ENCODE data around the gene WDR44.
A peak's percentile ranks its signal among the peaks of the same experiment; 100 is the strongest.
"Not testable (repeated sequence)": the region's sequence is repeated elsewhere in the genome, so short reads cannot be mapped to it uniquely, and the experiment has no call there.

The WDR44 gene, protein sequence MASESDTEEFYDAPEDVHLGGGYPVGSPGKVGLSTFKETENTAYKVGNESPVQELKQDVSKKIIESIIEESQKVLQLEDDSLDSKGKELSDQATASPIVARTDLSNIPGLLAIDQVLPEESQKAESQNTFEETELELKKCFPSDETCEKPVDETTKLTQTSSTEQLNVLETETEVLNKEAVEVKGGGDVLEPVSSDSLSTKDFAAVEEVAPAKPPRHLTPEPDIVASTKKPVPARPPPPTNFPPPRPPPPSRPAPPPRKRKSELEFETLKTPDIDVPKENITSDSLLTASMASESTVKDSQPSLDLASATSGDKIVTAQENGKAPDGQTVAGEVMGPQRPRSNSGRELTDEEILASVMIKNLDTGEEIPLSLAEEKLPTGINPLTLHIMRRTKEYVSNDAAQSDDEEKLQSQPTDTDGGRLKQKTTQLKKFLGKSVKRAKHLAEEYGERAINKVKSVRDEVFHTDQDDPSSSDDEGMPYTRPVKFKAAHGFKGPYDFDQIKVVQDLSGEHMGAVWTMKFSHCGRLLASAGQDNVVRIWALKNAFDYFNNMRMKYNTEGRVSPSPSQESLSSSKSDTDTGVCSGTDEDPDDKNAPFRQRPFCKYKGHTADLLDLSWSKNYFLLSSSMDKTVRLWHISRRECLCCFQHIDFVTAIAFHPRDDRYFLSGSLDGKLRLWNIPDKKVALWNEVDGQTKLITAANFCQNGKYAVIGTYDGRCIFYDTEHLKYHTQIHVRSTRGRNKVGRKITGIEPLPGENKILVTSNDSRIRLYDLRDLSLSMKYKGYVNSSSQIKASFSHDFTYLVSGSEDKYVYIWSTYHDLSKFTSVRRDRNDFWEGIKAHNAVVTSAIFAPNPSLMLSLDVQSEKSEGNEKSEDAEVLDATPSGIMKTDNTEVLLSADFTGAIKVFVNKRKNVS

DNA sequence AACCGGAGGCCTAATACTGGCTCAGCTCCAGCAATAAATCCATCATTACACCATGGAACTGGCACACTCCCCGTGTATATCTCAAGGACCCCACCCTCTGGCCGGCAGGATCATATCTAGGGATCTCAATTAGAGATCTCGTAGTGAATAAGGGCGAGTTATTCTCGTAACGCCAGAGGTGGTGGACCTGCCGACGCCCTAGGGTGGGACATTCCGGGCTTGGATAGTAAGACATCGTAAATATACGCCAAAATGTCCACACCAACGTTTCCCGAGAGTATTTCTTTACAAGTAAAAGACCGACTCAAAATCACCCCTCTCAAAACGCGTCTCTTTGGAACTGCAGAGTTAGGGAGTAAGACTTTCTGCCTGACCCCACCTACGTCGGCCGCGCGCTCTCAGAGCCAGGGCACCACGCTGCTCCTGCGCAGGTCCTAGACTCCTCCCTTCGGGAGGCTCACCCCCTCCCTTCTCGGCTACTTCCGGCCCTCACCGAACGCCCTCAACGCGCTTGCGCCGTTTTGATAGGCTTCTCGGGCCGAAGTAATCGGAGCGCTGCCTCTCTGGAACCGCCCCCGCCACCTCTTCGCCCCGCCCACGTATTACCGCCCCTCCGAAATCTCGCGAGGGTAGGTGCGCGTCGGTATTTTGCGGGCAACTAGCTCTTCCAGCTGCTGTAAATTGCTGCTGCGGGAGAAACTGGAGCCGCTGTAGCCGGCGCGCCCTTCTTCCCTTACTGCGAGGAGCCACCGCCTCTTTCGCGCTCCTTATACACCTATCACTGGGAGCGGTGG lies at the start of gene WDR44:
WDR44 (plus strand) TSS at position 643 of the 794 bp plus-strand sequence. CDS start 398 bp downstream, outside the sequence.
- peak; percentile 88 to 90 for DNase-seq (ENCODE audit: low read depth in 2 of 2)

DNA sequence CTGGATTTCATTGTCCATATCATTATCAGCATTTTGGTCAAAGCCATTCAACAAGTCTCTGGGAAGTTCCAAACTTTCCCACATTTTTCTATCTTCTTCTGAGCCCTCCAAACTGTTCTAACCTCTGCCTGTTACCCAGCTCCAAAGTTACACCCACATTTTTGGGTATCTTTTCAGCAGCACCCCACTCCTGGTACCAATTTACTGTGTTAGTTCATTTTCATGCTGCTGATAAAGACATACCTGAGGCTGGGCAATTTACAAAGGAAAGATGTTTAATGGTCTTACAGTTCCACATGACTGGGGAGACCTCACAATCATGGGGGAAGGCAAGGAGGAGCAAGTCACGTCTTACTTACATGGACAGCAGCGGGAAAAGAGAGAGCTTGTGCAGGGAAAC lies 40.1 kb upstream of the WDR44 start:
- not testable (repeated sequence) for DNase-seq (ENCODE audit: low read depth in 2 of 2)

DNA sequence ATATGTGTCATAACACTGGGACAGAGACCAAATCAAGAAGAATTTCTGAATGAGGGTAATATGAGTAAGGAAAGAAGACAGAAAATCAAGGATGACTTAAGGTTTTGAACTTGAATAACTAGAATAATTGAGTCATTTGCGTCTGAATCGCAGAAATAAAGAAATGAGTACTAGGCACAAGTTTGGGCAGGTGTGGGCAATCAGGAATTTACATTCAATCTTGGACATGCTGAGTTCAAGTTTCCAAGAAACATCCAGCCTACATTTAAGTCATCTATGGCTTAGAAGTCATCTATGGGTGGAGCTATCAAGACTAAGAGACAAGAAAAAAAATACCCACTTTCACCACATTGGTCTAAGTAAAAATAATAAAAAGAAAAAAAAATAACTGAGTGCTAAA lies 30.4 kb upstream of the WDR44 start:
- DNase-seq (ENCODE audit: low read depth in 2 of 2): no peak

DNA sequence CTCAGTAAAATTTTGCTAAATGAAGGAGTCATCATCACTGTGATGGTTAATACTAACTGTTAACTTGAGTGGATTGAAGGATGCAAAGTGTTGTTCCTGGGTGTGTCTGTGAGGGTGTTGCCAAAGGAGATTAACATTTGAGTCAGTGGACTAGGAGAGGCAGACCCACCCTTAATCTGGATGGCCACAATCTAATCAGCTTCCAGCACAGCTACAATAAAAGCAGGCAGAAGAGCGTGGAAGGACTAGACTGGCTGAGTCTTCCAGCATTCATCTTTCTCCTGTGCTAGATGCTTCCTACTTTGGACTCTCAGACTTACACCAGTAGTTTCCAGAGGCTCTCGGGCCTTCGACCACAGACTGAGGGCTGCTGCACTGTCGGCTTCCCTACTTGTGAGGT lies 21.3 kb upstream of the WDR44 start:
- DNase-seq (ENCODE audit: low read depth in 2 of 2): no peak

DNA sequence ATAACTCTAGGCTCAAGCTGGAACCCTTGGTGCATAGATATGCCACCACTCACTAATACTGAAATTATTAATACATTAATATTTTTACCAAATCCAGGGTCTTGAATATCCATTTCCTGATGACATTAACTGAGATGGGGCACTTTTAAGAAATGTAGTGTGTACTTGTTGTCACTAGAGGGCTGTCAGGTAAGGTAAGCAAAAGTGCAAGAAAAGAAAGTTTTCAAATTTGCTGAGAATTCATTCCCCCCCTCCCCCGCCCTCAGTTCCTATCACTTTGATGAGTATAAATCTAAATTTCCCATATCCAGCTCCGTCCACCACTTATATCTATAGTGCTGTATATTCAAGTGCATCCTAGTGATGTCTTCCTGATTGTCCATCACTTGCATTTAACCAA lies 20.5 kb upstream of the WDR44 start:
- DNase-seq (ENCODE audit: low read depth in 2 of 2): no peak

DNA sequence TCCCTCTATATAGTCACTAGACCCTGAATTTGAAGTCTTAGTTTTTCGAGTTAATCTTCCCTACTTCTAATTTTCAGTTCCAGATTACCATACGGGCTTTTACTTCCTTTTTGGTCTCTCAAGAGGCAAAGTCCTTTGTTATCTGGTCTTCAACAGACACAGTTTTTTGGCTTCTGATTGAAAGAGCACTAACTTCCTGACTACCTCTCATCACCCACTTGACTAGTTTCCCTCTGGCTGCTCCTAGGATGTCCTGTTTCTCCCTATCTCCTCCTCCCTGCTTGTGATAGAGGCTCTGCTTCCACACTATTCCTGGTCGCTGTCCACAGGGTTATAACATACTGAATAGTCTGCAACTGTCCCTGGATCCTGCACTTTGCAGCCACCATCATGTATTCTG lies 16.7 kb upstream of the WDR44 start:
- DNase-seq (ENCODE audit: low read depth in 2 of 2): no peak

DNA sequence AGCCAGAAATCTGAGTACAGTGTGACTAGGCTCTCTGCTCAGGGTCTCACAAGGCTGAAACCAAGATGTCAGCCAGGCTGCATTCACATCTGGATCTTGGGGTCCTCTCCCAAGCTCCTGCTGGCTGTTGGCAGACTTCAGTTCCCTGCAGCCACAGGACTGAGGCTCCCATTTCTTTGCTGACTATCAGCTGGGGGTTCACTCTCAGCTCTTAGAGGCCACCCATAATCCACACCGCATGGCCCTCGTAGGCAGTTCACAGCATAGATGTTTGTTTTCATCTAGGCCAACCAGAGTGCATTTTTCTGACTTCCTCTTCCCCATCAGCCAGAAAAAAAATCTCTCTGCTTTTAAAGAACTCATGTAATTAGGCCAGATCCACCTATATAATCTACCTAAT lies 8.2 kb upstream of the WDR44 start:
- DNase-seq (ENCODE audit: low read depth in 2 of 2): no peak

DNA sequence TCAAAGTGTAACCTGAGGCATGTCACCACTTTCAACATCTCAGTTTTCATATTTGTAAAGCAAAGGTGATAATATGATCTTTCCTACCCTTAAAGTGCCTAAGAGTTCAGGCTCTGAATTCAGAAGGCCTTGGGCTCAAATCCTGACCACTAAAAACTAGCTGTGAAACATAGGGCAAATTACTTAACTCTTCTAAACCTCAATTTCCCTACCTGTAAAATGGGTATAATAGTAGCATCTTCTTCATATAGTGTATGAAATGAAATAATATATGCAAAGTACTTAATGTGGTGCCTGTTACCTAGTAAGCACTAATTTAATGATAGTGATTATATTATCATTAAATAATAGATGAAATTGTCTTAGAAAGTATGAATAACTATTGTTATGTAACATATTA lies 7.0 kb upstream of the WDR44 start:
- no peak for DNase-seq (ENCODE audit: low read depth in 2 of 2)

DNA sequence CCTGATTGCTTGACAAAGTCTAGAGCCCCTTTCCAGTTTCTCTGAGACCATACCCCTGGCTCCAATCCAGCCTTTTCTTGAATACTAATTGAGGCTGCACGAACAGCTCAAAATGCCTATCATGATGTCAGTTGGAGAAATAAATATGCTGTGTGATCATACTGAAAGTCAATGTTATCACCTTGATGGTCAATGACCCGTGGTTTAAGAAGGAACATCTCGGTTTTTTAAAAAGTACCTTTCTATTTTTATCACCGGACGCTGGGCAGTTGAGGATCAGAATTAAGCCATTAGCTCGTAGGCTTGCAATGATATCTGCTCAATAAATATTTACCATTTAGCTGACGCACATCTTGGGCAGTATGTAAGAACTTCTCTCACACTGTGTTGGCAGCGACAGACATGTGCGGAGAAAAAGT lies 852 bp upstream of the WDR44 start:
- DNase-seq (ENCODE audit: low read depth in 2 of 2): no peak

DNA sequence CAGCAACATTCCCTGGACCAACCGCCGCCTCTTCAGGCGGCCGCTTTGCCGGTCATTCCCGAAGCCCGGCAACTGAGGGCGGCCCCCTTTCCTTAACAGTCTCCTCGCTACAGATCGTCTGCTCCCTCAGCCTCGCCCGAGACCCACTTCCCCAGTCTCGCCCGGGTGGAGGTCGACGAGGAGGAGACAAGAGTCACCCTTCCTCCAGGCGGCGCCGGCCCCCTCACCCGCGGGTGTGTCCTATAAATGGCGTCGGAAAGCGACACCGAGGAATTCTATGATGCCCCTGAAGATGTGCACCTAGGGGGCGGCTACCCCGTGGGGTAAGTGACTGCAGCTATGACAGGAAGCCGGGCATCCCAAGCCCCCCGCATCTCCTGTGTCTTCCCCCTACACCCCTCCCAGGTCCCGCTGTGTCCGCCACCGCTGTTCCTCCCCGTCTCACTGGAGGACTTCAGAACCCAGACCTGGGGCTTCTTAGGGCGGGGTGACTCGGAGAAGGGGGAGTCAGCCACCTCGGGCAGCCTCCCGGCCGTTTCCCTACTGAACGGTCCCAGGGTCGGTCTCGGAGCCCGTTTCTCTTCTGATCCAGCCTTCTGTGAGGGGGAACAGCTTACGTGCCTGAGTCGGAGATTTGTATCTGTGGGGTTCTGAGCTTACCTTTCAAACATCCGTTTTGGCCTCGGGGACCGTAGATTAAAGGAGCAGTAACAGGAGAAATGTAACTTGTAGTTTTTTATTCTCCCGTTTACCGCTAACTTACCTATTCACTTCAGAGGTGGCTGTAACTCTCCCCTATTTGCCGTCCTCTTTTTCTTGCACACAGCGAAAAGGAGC lies 570 bp downstream of the WDR44 start:
- no peak for DNase-seq (ENCODE audit: low read depth in 2 of 2)

DNA sequence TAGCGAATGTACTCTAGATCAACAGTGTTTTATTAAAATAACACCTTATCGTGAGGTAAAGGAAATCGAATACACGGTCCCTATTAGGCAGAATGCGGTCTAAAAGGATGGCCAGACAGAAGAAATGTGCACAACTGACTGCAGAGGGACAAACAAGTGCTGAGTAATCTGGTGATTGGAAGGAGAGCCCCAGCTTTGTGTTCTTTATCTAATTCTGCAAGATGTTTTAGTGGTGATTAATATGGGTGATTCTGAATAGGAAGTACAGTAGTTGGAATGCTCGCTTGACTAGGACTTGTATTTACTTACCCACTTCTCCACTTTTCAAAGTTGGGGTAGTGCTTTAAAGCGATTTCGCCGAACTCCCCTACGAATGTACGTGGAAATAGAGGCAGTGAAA lies 1.2 kb downstream of the WDR44 start:
- DNase-seq (ENCODE audit: low read depth in 2 of 2): no peak

DNA sequence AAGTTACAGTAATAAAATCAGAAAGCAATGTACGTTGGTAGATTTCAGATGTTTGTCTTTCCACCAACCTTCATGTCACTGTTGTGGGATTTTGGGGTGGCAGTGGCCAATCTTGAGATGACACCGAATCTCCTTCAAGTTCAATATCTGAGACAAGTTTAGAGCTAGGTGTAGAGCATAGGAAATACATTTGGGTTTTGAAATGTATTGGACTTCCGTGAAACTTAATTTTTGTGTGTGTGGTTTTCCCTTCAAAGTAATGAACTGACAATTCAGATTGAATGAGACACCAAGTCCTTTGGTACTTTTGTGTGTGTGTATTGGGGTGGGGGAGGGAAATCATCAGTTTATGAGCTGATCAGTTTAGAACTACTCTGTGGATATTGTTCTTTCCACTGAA lies 1.8 kb downstream of the WDR44 start:
- no peak for DNase-seq (ENCODE audit: low read depth in 2 of 2)

DNA sequence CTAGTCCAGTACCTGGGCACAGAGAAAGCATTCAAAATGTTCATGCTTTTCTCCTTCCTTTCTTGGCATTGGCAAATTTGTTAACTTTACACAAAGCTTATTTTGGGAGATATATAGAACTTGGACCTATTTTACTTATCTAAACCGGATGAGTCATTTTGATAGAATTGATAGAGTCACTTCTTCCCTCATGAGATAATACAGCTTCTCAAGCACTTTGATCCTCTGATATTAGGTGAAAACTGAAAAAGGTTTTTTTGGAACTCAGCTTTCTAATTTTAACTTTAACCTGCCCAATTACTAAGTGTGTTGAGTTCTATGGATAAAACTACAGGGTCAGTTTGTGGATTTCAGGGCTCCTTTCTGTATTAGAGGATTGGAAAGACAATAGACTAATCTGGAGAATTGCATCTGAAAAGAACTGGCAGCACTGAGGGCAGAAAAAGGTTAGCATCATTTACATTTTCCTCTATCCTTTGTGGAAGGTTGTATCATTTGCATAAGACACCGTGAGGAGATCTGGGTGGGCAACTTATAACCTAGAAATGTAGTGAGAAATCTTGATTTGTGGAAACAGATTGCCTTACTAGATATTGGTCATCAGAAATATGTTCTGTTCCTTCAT lies 2.4 kb downstream of the WDR44 start:
- no peak for DNase-seq (ENCODE audit: low read depth in 2 of 2)

DNA sequence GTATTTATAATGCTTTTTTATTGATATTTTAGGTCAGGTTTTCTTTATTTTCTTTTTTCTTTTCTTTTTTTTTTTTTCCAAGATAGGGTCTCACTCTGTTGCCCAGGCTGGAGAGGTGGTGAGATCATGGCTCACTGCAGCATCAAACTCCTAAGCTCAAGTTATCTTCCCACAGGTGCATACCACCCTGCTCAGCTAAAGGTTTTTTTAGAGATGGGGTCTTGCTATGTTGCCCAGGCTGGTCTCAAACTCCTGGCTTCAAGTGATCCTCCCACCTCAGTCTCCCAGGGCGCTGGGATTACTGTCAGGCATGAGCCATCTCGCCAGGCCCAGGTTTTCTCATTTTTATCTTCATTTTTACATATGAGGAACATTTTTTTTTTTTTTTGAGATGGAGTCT lies 3.3 kb downstream of the WDR44 start:
- no peak for DNase-seq (ENCODE audit: low read depth in 2 of 2)

DNA sequence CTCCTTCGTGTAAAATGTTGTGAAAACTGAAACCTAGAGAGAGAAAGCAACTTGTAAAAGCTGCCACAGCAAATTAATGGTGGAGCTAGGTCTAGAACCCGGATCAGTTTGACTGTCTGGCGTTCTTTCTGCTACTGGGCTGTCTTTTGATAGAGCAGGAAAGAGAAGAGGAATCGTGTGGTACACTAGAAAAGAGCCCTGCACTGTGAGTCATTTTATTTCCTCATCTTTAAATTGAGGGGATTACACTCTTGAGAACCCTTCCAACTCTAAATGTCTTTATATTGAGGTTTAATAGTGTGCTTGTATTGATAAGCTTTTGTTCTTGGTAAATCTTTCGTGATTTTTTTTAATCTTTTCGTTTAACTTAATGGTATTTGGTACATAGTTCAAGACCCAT lies 4.3 kb downstream of the WDR44 start:
- no peak for DNase-seq (ENCODE audit: low read depth in 2 of 2)

DNA sequence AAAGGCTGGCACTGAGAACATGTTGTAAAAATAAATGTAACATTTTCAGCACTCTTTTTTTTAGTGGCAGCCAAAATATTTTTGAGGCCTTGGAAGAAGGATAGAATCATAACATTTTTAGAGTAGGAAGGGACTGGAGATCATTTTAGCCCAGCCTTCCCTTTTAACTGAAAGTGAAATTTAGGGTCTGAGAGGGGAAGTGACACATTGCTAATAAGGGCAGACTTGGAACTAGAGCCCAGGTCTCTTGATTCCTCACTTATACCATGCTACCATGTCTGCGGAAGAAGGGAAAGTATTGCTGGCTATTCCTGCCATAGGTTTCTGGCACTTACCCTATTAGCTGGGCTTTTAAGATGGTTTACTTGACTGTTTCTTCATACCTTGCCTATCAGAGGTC lies 4.8 kb downstream of the WDR44 start:
- DNase-seq (ENCODE audit: low read depth in 2 of 2): no peak

DNA sequence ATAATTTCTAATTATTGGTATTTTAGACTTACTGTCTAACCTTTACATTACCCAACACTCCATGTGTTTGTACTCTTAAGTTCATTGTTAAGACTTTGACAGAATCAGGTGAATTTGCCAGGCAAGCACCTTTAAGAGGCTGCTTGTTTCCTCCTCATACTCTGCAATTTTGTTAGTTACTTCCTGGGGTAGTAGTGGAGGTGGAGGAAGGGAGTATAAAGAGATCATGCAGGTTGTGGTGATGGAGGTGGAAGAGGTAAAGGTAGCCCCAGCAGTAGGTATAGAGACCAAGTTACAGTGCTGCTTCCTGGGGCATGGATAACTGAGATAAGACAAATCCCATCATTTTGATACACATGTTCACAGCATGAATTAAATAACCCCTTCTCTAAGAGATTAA lies 6.7 kb downstream of the WDR44 start:
- DNase-seq (ENCODE audit: low read depth in 2 of 2): no peak

DNA sequence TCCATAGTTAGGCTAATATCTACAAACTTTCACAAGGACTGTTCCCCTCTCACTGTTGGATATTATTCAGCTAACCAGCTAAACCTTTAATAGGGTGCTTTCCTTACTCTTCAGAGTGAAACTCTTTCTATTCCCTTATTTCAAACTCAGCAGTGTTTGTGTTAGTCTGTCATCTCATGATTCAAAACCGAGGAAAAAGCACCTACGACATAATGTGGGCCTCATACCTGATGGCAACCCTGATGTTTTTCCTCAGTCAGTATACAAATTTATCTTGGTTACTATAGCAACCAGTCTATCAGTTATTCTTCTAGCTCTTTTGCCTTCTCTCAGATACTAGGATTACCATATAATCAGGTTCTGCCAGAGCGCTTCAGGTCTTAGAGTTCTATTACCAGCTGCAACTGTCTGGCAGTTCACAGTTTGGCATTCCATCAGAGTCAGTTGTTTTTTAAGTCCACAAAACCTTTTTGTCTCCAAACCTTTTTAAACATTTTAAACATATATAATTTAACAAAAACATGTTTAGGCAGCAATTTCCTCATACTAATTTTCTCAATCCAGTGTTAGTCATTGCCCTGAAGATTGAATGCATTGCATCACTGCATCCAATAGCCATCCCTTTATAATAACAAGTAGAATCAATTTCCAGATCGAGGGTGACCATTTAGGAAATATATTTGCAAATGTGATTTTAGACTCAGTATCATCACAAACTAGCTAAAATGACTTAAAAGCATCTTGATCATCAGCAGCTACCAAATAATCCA lies 7.4 kb downstream of the WDR44 start:
- no peak for DNase-seq (ENCODE audit: low read depth in 2 of 2)

DNA sequence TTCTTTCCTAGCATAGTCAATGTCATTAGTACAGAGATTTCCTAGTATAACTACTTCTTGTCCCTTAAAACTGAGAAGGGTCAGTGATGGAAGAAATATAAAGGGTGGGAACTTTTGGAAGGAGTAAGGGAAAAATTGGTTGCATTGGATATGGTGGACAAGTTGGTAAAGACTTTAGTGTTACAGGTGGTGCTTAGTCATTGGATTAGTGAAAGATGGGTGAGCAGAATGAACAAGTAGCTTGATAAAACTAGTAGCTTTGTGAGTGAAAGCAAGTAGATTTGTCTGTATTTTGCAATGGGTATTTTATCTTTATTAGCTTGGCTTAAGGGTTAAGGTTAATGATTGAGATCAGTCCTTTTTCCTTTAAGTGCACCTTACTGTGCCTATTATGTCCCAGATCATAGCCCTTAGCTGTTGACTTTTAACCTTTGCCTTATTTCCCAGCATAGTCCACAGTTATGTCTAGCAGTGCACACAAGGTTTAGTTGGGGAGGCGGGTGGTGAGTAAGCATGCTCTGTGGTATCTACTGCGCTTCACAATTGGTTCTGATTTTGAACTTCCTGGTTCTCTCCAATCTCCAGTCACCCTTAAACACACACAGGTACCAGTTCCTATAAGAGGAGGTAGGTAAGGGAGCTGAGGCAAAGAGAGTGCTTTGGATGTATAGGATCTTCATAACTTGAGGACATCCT lies 9.5 kb downstream of the WDR44 start:
- no peak for DNase-seq (ENCODE audit: low read depth in 2 of 2)

Measured in fibroblast of skin of left quadriceps (primary cell).